Measurements from ENCODE around the gene EFTUD2.
"Not testable (repeated sequence)": the region's sequence is repeated elsewhere in the genome, so short reads cannot be mapped to it uniquely, and the experiment has no call there.

Gene EFTUD2

DNA sequence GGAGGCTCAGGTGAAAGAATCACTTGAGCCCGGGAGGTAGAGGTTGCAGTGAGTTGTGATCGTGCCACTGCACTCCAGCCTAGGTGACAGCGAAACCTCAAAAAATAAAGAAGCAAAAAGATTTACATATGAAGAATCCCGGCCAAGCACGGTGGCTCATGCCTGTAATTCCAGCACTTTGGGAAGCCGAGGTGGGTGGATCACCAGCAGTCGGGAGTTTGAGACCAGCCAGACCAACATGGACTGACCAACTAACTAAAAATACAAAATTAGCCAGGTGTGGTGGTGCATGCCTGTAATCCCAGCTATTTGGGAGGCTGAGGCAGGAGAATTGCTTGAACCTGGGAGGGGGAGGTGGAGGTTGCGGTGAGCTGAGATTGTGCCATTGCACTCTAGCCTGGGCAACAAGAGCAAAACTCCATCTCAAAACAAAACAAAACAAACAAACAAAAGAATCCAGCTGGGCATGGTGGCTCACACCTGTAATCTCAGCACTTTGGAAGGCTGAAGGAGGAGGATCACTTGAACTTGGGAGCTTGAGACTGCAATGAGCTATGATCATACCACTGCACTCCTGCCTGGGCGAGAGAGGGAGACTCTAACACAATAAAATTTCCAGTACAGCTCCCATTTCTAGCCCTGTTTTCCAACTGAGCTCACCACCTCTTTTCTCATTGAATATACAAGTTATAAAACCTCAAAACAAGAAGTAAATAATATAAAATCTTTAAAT, 90.4 kb downstream of the EFTUD2 start:
- H3K36me3 Mint-ChIP-seq (ENCODE audit: low read depth); H3K4me1 Mint-ChIP-seq (ENCODE audit: low read depth); H3K27ac Mint-ChIP-seq; H3K4me3 Mint-ChIP-seq; H3K9me3 Mint-ChIP-seq: not testable (repeated sequence)
- peaks cover 12% of the 10 kb centered on the region for H3K27me3 Mint-ChIP-seq (ENCODE audit: low read depth)

DNA sequence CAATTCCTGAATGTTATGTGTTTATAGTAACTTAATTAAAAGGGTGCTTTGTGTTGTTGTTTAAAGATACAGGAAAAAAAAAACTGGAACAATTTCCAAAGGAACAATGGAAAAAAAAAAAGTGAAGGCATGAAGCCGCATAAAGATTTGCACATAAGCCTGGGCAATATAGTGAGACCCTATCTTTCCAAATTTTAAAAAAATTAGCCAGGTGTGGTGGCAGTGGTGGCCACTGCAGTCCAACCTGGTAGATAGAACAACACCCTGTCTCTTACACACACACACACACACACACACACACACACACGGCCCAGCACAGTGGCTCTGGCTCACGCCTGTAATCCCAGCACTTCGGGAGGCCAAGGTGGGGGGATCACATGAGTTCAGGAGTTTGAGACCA, 91.1 kb downstream of the EFTUD2 start:
- Mint-ChIP-seq H3K4me1 (ENCODE audit: low read depth) (no peaks in the 10 kb centered on the region), H3K36me3 (ENCODE audit: low read depth) (no peaks in the 10 kb centered on the region), H3K27ac (no peak overlapping the region), H3K27me3 (ENCODE audit: low read depth) (peaks cover 12% of the 10 kb centered on the region), H3K4me3 (no peak overlapping the region), H3K9me3 (no peaks in the 10 kb centered on the region)

DNA sequence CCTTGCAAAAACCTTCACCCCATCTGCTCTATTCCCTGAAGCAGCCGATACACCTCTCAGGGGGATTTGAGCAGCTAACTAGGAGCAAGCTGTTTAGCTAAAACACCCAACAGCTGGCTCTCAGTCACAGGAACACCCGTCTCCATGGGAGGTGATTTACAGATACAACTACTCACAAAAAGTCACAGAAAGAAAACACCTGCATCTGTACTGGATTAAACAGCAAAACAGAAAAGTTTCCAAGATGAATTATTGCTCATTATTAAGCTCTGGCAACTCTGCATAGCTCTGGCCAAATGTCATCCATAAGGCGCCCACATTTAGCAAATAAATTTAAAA, 91.5 kb downstream of the EFTUD2 start:
- no peak overlapping the region for H3K4me3 Mint-ChIP-seq
- H3K4me1 Mint-ChIP-seq (ENCODE audit: low read depth), result no peaks in the 10 kb centered on the region
- no peaks in the 10 kb centered on the region for H3K36me3 Mint-ChIP-seq (ENCODE audit: low read depth)
- no peaks in the 10 kb centered on the region for H3K9me3 Mint-ChIP-seq
- H3K27ac Mint-ChIP-seq, result no peak overlapping the region
- H3K27me3 Mint-ChIP-seq (ENCODE audit: low read depth), result peaks cover 12% of the 10 kb centered on the region

DNA sequence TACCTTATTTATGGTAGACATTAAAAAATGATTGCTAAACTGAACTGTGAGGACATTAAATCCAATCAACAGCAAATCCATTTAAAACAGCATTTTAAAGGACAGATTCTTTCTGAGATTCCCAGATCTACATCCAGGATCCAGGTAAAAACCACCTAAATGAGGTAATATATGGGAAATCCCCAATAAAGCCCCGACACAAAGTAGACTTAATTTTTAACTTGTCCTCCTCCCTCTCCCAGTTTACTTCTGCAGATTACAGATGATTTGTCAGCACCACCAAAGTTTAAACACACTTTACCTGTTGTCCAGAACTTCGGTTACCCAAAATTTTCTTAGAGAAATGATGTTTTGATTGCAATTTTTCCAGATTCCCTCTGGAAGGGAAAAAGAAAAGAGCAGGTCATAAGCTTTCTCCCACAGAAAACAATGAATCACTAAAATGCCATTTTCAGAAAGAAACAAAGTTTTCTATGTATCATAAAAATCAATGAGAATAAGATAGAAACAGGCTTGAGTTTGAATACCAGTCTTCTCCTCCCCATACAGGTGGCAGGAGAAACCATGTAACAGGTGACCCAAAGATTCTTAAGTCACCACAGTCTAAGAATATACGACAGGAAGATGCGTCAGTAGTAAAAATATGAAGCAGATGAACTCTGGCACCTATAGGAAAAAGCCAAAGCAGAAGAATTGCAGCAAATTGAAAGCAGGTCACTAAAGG, 92.0 kb downstream of the EFTUD2 start:
- H3K4me1 Mint-ChIP-seq (ENCODE audit: low read depth), result no peaks in the 10 kb centered on the region
- H3K27me3 Mint-ChIP-seq (ENCODE audit: low read depth), result peaks cover 13% of the 10 kb centered on the region
- H3K9me3 Mint-ChIP-seq, result no peaks in the 10 kb centered on the region
- no peaks in the 10 kb centered on the region for H3K36me3 Mint-ChIP-seq (ENCODE audit: low read depth)
- H3K4me3 Mint-ChIP-seq, result no peak overlapping the region
- no peak overlapping the region for H3K27ac Mint-ChIP-seq

DNA sequence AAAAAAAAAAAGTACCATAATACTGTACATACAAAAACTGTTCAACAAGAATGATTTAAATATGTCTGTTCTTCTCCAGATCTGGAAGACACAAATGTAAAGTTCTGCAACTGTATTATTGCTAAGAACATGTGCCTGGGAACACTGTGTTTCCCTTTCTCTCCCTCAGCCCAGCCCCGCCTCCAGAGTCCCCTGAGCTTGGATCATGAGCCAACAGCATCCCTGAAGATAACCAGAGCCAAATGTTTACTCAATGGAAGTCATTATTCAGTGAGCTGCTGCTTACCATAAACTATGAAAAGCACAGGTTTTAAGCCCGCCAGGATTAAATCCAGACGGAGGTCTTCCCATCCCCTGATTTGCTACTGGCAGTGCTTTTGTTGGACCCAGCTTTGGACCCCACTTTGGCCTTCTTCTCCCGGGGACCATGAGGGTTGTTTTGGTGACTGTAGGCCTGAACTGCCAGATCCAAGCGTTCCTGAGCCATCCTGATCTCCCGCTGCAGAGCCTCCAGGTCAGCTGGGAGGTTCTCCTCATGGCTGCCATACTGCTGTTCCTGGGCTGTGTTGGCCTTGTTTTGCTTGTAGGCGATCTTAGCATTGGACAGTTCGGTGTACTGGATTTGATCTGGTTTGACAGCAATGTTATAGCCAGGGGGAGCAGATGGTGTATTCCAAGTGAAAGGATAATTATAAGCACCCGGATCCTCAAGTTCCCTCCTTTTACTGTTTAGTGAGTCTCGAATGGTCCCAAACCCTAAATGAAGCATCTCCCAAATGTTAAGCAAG, 94.7 kb downstream of the EFTUD2 start:
- Mint-ChIP-seq H3K4me1 (ENCODE audit: low read depth) (no peaks in the 10 kb centered on the region), H3K4me3 (no peak overlapping the region), H3K27me3 (ENCODE audit: low read depth) (peaks cover 20% of the 10 kb centered on the region), H3K36me3 (ENCODE audit: low read depth) (no peaks in the 10 kb centered on the region), H3K9me3 (no peaks in the 10 kb centered on the region), H3K27ac (no peak overlapping the region)

DNA sequence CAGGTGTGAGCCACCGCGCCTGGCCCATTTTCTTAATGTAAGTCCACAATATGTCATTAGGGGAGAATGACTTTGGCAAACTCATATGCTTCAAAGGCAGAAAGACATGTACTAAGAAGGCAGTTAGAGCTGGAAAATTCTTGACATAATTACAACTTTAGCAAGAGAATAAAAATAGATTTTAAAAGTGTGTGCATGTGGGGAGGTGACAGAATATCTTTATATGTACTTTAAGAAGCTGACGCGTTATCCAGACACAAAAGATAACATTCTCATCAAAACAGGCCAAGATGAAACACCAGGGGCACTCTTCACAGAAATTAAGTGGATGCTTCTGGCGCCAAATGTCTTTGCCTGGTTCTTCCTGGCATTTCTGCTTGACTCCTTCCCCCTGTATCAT, 97.4 kb downstream of the EFTUD2 start:
- no peaks in the 10 kb centered on the region for H3K36me3 Mint-ChIP-seq (ENCODE audit: low read depth)
- H3K27me3 Mint-ChIP-seq (ENCODE audit: low read depth), result peaks cover 16% of the 10 kb centered on the region
- H3K9me3 Mint-ChIP-seq, result no peaks in the 10 kb centered on the region
- peaks cover 7% of the 10 kb centered on the region for H3K4me1 Mint-ChIP-seq (ENCODE audit: low read depth)
- H3K4me3 Mint-ChIP-seq, result no peak overlapping the region
- H3K27ac Mint-ChIP-seq, result no peak overlapping the region
